Neural cell (in vitro differentiated cells): ENCODE results near the gene HSH2D. TPM values are rescaled to one million over a fixed set of nuclear protein-coding genes. Genes with fewer than 3 reads are reported as not detected.

Source experiments
- H2AFZ ChIP-seq: fragments of 200-600, 300-800 bp; sonication (generic), shearing (Covaris generic); 2 replicates; pipeline ENCODE4 v1.6.0; 2014; ENCODE audit warnings: low read depth, mild to moderate bottlenecking, antibody characterized with exemption, low read length, moderate library complexity
- H3F3A ChIP-seq: fragments of 200-600 bp; shearing (Covaris generic); 2 replicates; pipeline ENCODE4 v1.6.1; 2016; ENCODE audit warnings: mild to moderate bottlenecking, moderate library complexity, mixed read lengths, antibody characterized with exemption, low read length; ENCODE audit not compliant: insufficient read depth, poor library complexity, severe bottlenecking
- H3K27ac ChIP-seq: fragments of 200-600, 300-800 bp; sonication (generic), shearing (Covaris generic); 2 replicates; pipeline ENCODE4 v1.5.1; 2014; ENCODE audit warnings: mild to moderate bottlenecking, low read length, moderate library complexity
- H3K27me3 ChIP-seq: fragments of 300-800, 200-600 bp; sonication (generic), shearing (Covaris generic); 2 replicates; pipeline ENCODE4 v1.6.0; 2014; ENCODE audit warnings: mild to moderate bottlenecking, low read depth, low read length, moderate library complexity; ENCODE audit not compliant: insufficient read depth
- H3K36me3 ChIP-seq: fragments of 300-800, 200-600 bp; sonication (generic), shearing (Covaris generic); 2 replicates; pipeline ENCODE4 v1.5.1; 2014; ENCODE audit warnings: mild to moderate bottlenecking, antibody characterized with exemption, low read length, moderate library complexity; ENCODE audit not compliant: insufficient read depth
- H3K4me2 ChIP-seq: fragments of 300-800, 200-600 bp; sonication (generic), shearing (Covaris generic); 2 replicates; pipeline ENCODE4 v1.6.0; 2014; ENCODE audit warnings: mild to moderate bottlenecking, low read length
- H3K4me3 ChIP-seq: fragments of 300-800, 200-600 bp; sonication (generic), shearing (Covaris generic); 2 replicates; pipeline ENCODE4 v1.5.1; 2014; ENCODE audit warnings: mild to moderate bottlenecking, low read length, moderate library complexity
- H3K79me2 ChIP-seq: fragments of 200-600 bp; shearing (Covaris generic); replicated peaks from 2 replicates; pipeline ENCODE4 v1.6.0; 2014; ENCODE audit warnings: mild to moderate bottlenecking, low read length, moderate library complexity; ENCODE audit not compliant: insufficient read depth
- H3K9ac ChIP-seq: fragments of 300-800, 200-600 bp; sonication (generic), shearing (Covaris generic); 2 replicates; pipeline ENCODE4 v1.6.1; 2016; ENCODE audit warnings: mild to moderate bottlenecking, low read length, mixed read lengths
- H3K9me2 ChIP-seq: fragments of 200-600 bp; shearing (Covaris generic); 2 replicates; pipeline ENCODE4 v1.6.1; 2016; ENCODE audit warnings: mild to moderate bottlenecking, low read length, mixed read lengths; ENCODE audit not compliant: insufficient read depth
- H3K9me3 ChIP-seq: fragments of 200-600, 300-800 bp; sonication (generic), shearing (Covaris generic); 2 replicates; pipeline ENCODE4 v1.6.1; 2016; ENCODE audit warnings: mild to moderate bottlenecking, mixed run types, low read length, moderate library complexity, mixed read lengths
- H4K20me1 ChIP-seq: fragments of 200-600 bp; shearing (Covaris generic); 2 replicates; pipeline ENCODE4 v1.6.1; 2016; ENCODE audit warnings: mild to moderate bottlenecking, mixed run types; ENCODE audit not compliant: insufficient read depth
- EP300 ChIP-seq: fragments of 450-650 bp; conservative IDR thresholded peaks from 2 replicates; pipeline ENCODE4 v1.6.1; 2014; ENCODE audit warnings: antibody characterized with exemption, mild to moderate bottlenecking, moderate library complexity; ENCODE audit not compliant: poor library complexity, severe bottlenecking
- EZH2 ChIP-seq: fragments of 200-600, 300-800 bp; shearing (Covaris generic), sonication (generic); IDR thresholded peaks from 2 replicates; pipeline ENCODE4 v1.6.1; 2014; ENCODE audit warnings: antibody characterized with exemption, low read length, borderline replicate concordance, mild to moderate bottlenecking; ENCODE audit not compliant: insufficient read depth, poor library complexity, severe bottlenecking
- MXI1 ChIP-seq: fragments of 450-650 bp; conservative IDR thresholded peaks from 2 replicates; pipeline ENCODE4 v1.6.1; 2014; ENCODE audit warnings: antibody characterized with exemption, mild to moderate bottlenecking; ENCODE audit not compliant: poor library complexity, severe bottlenecking
- POLR2AphosphoS5 ChIP-seq: IDR thresholded peaks from 2 replicates; pipeline ENCODE4 v1.6.1; 2012
- RAD21 ChIP-seq: fragments of 450-650 bp; conservative IDR thresholded peaks from 2 replicates; pipeline ENCODE4 v1.6.1; 2014; ENCODE audit warnings: antibody characterized with exemption, mild to moderate bottlenecking, moderate library complexity
- SMC3 ChIP-seq: fragments of 450-650 bp; conservative IDR thresholded peaks from 2 replicates; pipeline ENCODE4 v1.6.1; 2014; ENCODE audit warnings: antibody characterized with exemption, mild to moderate bottlenecking, moderate library complexity; ENCODE audit not compliant: poor library complexity
- TAF1 ChIP-seq: IDR thresholded peaks from 2 replicates; pipeline ENCODE4 v1.6.1; 2012; ENCODE audit warnings: low read depth
- polyA plus RNA-seq: library from polyadenylated mRNA; depleted of rRNA; stranded (reverse); fragments of >200 nt; gene quantifications from 2 replicates; pipeline ENCODE4 v1.2.3, GENCODE V29; 2014
- TF ChIP-seq, protein P1 (sequence below): IDR thresholded peaks from 2 replicates; pipeline ENCODE4 v1.6.1; 2012; ENCODE audit warnings: borderline replicate concordance
- TF ChIP-seq, protein P2 (sequence below): fragments of 450-650 bp; IDR thresholded peaks from 2 replicates; pipeline ENCODE4 v1.5.1; 2014; ENCODE audit warnings: antibody characterized with exemption, mild to moderate bottlenecking, moderate library complexity; ENCODE audit not compliant: poor library complexity, severe bottlenecking

The HSH2D gene
- polyA plus RNA-seq, 1 donor from 2014 or later: not detected

DNA sequence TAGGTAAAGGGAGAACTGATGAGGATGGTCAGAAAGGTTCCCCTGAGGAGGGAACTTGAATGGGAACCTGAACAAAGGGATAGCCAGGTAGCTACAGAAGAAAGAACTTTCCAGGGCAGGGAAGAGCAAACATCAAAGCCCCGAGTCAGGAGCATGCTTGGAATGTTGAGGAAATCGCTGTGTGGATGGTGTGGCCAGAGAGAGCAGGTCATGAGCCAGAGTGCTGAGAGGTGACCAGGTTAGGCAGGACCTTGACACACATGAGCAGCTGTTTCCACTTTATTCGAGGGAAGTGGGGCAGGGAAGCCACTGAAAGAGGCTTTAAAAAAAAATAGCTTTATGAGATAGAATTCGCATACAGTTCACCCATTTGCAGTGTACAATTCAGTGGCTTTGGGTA lies 27.4 kb upstream of the HSH2D start:
- H3K4me3 ChIP-seq: no peak overlapping the region
- no peaks in the 10 kb centered on the region for H3K27me3 ChIP-seq
- no peak overlapping the region for H3K27ac ChIP-seq
- H3K9me2 ChIP-seq: no peaks in the 10 kb centered on the region
- TF ChIP-seq POLR2AphosphoS5 (no peak), SMC3 (no peak), EP300 (no peak), EZH2 (no peak), MXI1 (no peak), RAD21 (no peak)
- TF ChIP-seq, protein P1, sequence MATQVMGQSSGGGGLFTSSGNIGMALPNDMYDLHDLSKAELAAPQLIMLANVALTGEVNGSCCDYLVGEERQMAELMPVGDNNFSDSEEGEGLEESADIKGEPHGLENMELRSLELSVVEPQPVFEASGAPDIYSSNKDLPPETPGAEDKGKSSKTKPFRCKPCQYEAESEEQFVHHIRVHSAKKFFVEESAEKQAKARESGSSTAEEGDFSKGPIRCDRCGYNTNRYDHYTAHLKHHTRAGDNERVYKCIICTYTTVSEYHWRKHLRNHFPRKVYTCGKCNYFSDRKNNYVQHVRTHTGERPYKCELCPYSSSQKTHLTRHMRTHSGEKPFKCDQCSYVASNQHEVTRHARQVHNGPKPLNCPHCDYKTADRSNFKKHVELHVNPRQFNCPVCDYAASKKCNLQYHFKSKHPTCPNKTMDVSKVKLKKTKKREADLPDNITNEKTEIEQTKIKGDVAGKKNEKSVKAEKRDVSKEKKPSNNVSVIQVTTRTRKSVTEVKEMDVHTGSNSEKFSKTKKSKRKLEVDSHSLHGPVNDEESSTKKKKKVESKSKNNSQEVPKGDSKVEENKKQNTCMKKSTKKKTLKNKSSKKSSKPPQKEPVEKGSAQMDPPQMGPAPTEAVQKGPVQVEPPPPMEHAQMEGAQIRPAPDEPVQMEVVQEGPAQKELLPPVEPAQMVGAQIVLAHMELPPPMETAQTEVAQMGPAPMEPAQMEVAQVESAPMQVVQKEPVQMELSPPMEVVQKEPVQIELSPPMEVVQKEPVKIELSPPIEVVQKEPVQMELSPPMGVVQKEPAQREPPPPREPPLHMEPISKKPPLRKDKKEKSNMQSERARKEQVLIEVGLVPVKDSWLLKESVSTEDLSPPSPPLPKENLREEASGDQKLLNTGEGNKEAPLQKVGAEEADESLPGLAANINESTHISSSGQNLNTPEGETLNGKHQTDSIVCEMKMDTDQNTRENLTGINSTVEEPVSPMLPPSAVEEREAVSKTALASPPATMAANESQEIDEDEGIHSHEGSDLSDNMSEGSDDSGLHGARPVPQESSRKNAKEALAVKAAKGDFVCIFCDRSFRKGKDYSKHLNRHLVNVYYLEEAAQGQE: no peak
- TF ChIP-seq, protein P2, sequence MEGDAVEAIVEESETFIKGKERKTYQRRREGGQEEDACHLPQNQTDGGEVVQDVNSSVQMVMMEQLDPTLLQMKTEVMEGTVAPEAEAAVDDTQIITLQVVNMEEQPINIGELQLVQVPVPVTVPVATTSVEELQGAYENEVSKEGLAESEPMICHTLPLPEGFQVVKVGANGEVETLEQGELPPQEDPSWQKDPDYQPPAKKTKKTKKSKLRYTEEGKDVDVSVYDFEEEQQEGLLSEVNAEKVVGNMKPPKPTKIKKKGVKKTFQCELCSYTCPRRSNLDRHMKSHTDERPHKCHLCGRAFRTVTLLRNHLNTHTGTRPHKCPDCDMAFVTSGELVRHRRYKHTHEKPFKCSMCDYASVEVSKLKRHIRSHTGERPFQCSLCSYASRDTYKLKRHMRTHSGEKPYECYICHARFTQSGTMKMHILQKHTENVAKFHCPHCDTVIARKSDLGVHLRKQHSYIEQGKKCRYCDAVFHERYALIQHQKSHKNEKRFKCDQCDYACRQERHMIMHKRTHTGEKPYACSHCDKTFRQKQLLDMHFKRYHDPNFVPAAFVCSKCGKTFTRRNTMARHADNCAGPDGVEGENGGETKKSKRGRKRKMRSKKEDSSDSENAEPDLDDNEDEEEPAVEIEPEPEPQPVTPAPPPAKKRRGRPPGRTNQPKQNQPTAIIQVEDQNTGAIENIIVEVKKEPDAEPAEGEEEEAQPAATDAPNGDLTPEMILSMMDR: no peak
- H3K36me3 ChIP-seq: no peaks in the 10 kb centered on the region
- no peak overlapping the region for H3K4me2 ChIP-seq
- H3F3A ChIP-seq: no peaks in the 10 kb centered on the region
- no peak overlapping the region for H3K9ac ChIP-seq
- H4K20me1 ChIP-seq: no peaks in the 10 kb centered on the region
- H3K79me2 ChIP-seq: peaks cover 26% of the 10 kb centered on the region
- no peak overlapping the region for H2AFZ ChIP-seq
- no peaks in the 10 kb centered on the region for H3K9me3 ChIP-seq

DNA sequence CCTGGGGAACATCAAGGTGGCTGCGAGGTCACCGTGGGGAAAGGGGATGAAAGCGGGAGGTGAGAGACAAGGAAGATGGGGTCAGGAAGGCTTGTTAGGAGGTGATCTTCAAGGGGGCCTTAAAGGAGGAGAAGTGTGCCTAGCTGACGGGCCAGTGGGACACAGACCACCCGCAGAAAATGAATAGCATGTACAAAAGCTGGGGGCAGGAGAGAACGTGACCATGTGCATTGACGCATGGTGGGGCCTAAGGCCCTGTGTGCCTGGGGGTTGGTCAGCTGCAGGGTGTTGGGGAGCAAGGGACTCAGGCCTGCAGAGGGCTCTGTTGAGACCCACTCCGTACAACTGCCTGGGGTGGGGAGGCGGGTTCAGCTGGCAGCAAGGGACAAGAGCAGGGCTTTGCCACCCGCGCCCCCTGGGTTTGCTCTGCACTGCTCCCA lies 25.9 kb upstream of the HSH2D start:
- Histone ChIP-seq H2AFZ (no peak overlapping the region), H3K79me2 (peaks cover 17% of the 10 kb centered on the region), H4K20me1 (no peaks in the 10 kb centered on the region), H3K4me2 (no peak overlapping the region), H3K9me2 (no peaks in the 10 kb centered on the region), H3K27me3 (no peaks in the 10 kb centered on the region), H3F3A (no peaks in the 10 kb centered on the region), H3K27ac (no peak overlapping the region), H3K4me3 (no peak overlapping the region), H3K36me3 (no peaks in the 10 kb centered on the region), H3K9me3 (no peaks in the 10 kb centered on the region), H3K9ac (no peak overlapping the region)
- TF ChIP-seq, protein P1: no peak
- TF ChIP-seq POLR2AphosphoS5 (no peak), EP300 (no peak), TAF1 (no peak), RAD21 (no peak), EZH2 (no peak), SMC3 (no peak), MXI1 (no peak)
- TF ChIP-seq, protein P2: no peak
